GM15510 (cell line): ENCODE data around the gene ZBED1.

Experiments used
- POLR2A ChIP-seq: IDR thresholded peaks from 3 replicates; pipeline ENCODE4 v1.6.1; 2011; ENCODE audit warnings: borderline replicate concordance; ENCODE audit not compliant: insufficient read length; ENCODE audit errors: extremely low read depth

Gene ZBED1

DNA sequence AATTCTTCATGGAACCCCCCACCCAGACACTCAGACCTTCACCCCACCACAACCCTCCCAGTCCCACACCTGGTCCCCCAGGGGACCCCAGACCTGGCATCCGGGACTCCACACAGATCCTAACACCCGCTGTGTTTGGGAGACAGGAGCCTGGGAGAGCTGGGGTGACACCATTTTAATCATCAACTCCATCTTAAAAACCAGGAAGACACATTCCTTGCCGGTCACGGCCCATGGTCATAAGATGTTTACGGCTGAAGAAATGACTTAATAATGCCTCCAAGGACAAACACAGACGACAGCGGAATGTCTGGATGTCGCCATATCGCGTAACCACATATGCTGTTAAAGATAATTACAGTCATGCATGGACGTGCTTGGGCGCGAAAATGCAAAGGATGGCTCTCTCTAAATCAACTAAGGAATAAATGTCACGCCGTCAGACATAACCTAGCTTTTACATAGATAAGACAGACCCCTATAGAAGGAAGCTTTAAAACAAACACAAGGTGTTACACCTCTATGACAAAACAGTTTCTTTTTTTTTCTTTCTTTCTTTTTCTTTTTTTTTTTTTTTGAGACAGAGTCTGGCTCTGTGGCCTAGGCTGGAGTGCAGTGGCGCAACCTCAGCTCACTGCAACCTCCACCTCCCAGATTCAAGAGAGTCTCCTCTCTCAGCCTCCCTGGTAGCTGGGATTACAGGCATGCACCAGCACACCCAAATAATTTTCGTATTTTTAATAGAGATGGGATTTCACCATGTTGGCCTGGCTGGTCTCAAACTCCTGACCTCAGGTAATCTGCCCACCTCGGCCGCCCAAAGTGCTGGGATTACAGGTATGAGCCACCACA, 2.1 kb upstream of the ZBED1 start:
- TF ChIP-seq POLR2A, result no peak

DNA sequence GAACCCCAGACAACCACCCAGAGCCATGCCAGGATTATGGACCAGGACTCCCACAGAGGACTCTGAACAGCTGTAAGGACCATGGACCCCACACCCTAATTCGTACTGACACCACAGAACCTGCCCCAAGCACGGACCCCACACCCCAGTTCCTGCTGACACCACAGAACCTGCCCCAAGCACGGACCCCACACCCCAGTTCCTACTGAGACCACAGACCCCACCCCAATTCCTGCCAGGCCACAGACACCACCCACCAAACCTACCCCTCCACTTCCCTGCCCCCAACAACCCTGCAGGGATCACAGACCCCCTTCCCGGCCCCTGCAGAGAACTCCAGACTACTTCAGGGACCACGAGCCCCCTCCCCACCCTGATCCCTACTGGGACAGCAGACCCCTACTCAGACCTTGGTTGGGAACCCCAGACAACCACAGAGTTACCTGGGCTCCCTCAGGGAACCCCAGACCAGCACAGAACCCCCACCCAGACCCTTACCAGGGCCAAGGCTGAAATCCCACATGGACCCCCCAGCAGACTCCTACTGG, 1.4 kb upstream of the ZBED1 start:
- TF ChIP-seq POLR2A, result no peak

DNA sequence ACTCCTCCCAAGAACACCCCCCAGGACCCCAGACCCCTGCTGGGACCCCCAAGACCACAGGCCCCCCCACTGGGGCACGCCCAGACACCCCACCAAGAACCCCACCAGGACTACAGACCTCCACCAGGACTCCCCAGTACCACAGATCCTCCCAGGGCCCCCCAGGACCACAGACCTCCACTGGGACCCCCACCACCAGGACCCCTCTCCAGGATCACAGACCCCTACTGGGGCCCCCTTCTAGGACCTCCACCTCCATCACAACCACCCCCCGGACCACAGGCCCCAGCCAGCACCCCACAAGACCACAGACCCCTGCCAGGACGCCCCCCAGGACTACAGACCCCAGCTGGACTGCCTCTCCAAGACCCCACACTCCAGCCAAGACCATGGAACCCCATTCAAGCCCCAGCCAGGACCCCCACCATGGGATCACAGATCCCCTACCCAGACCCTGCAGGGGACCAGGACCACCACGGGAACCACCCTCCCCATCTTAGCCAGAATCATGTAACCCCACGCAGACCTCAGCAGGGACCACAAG, 855 bp upstream of the ZBED1 start:
- TF ChIP-seq POLR2A, result no peak

DNA sequence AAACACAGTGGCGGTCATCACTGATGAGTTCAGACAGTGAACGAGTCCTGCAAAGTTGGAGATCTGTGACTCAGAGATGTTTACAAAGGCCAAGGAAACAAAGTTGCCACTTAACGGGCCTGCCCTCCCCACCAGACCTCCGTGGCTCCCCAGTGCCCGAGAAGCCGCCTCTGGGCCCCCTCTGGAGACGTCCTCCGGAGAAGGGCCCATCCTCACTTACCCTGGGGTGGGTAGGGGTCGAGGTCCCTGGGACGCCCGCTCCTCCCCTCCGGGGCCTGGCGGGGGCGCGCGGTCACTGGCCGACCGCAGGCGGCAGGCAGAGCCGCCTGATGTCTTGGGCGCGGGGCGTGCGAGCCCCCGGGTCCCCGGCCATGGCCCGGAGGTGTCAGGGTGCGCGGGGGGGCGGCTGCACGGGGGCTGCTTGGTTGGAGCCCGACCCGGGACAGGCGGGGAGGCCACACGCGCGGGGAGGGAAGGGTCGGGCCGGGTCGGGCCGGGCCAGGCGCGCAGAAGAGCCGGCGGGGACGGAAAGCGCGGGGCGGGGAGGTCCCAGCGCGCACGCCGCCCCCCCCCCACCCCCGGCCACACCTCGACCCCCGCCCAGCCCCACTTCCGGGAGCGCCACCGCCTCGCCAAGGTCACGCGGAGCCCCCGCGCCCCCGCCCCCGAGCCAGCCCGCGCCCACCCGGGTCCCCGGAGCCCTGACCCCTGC, 529 bp downstream of the ZBED1 start:
- TF ChIP-seq POLR2A, result no peak

DNA sequence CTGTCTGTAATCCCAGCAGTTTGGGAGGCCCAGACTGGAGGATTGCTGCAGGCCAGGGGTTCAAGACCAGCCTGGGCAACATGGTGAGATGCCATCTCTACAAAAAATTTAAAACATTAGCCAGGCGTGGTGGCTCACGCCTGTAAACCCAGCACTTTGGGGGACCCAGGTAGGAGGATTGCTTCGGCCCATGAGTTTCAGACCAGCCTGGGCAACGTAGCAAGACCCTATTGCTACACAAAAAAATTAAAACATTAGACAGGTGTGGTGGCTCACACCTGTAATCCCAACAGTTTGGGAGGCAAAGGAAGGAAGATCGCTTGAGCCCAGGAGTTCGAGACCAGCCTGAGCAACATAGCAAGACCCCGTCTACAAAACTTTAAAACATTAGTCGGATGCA, 1.3 kb downstream of the ZBED1 start:
- no peak for TF ChIP-seq POLR2A

DNA sequence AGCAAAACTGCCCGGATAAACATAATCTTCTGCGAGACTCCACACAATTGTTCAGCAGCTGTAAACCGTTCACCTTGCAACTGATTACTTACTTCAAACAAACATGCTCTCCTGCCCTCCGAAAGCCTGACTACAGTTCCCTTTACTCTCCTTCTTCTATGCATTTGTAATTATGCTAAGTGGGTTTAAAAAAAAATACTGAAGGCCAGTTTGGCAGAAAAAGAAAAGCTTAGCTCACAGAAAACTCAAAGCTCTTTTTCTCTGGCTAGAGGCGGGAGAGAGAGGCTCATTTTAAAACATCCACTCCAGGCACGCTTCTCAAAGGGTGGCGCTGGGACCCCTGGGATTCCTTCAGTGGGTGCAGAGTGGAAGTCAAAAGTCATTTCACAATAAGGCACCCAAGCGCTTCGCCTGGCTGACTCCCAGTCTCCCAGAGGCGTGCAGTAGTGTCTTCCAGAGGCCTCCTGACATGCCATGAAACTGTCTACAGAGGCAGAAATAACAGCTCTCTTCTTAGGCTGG, 1.9 kb downstream of the ZBED1 start:
- TF ChIP-seq POLR2A, result no peak

DNA sequence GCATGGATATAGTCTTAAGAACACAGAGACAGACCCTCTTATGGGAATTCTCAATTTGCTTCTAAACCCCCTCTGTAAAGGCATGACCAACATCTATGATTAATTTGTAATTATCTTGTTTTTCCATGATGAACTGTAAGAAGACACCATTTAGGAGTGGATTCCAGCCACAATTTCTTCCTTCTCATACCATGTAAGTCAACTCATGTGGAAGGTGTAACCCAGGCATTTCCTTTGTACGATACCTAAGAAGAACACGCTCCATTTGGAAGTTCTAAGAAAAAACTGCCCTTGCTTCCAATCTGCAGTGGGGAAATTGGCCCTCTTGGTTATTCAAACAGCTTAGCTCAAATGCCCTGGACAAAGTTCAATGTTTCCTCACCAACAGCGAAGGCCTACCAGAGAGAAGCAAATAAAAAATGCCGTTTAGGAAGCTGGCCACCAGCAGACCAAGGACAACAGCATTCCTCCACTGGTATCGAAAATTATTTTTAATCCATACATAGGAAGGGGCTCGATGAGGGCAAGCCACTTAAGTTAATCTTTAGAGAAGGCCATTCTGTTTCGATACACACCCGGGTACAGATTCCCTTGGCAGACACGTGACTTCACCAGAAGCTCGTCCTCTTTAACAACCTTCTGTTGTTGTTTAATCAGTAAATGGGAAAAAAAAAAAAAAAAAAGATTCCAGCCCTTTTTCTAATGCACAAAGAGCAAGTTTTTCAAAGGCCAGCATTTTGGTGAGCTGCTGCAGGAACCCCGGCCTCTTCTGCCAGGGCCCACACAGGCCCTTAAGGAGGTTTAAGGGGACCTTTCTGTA, 2.6 kb downstream of the ZBED1 start:
- no peak for TF ChIP-seq POLR2A

DNA sequence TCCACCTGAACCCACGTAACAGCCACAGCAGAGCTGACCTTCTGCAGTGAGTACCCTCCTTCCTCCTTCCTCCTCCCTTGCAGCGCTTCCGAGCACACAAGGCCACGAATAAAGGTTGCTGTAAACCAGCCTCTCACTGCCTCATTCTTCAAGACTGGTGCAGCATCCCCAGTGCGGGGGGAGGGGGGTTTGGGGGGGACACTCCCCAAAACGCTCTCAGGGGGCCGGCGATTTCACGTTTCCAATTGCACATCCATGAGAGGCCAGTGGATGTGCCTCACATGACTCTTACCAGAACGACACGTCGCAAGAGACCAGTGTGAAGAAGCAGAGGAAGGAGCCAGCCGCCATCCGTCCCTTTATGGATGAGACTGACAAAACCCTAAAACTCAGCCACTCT, 5.2 kb downstream of the ZBED1 start:
- no peak for TF ChIP-seq POLR2A

DNA sequence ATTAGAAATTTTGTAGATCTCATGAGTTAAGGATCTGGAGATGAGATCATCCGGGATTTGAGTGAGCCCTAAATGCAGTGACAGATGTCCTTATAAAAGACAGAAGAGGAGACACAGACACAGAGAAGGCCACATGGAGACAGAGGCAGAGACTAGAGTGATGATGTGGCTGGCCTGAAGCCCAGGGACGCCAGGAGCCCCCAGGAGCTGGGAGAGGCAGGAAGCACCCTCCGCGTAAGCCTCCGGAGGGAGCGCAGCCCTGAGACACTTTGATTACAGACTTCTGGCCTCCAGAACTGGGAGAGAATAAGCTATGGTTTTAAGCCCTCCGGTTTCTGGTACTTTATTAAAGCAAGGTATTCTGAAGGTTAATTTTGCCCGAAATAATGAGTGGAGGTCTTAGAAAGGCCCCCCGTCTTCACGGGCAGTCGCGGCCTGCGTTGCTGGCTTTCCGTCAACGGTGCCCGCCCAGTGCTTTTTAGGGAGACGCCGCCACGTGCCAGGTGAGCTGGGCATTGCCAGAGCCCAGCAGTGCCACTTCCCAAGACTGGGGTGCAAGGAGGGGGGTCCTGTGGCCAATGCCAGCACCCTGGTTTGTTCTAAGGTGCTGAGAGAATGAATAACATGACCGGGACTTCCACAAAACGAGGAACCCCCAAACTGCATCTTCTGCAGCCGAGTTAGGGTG, 8.1 kb downstream of the ZBED1 start:
- no peak for TF ChIP-seq POLR2A

DNA sequence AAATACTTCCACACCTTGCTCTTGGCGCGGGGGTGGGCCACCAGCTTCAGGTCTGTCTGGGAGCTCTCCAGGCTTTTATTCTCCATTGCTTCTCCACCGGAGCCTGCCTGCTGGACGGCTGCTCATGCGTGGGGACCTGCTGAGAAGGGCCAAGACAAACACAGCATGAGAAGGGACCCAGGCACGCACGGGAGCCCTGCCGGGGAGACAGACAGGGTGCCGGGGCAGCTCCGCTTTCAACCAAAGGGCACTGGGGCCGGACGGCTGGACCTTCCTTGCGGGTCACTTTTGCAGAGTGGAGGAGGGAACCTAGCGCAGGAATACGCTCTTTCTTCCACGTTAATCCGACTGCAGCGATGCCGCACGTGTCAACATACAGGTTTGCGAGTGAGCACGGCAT, 10.1 kb downstream of the ZBED1 start:
- TF ChIP-seq POLR2A, result no peak

DNA sequence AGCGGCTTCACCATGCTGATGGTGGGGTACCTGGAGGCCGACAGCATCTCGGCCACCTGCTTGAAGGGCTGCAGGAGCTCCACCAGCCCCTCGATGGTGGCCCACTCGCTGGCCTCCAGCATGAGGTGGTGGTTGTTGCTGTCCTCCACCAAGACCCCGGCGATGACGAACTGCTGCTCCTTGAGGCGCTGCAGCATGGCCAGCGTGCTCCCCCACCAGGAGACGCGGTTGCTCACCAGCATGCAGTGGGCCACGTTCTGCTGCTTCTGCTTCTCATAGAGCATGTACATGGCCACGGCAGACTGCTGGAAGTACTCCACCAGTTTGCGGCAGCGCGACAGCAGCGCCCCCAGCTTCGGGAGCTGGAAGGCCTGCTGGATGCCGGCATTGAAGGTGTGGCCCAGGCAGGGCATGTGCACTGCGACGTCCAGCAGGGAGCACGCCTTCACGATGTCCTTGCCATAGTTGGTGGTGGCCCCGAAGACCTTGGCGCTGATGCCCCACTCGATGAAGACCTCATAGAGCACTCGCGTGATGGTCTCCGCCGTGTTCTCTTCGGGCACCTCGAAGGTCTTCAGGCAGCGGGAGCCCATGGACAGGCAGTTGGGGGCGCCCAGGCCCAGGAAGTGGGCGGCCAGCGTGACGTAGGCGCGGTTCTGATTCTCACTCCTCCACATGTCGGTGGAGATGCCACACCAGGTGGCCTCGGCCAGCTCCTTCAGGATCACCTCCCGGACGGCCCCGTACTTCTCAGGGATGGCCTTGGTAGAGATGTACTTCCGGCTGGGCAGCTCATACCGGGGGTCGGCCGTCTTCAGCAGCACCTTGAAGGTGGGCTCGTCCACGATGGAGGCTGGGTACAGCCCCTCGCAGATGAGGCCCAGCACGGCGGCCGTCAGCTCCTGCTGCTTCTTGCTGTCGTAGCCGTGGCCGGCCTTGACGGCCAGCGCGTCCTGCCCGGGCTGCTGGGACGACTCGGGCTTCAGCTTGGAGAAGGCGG, 11.0 kb downstream of the ZBED1 start:
- no peak for TF ChIP-seq POLR2A

DNA sequence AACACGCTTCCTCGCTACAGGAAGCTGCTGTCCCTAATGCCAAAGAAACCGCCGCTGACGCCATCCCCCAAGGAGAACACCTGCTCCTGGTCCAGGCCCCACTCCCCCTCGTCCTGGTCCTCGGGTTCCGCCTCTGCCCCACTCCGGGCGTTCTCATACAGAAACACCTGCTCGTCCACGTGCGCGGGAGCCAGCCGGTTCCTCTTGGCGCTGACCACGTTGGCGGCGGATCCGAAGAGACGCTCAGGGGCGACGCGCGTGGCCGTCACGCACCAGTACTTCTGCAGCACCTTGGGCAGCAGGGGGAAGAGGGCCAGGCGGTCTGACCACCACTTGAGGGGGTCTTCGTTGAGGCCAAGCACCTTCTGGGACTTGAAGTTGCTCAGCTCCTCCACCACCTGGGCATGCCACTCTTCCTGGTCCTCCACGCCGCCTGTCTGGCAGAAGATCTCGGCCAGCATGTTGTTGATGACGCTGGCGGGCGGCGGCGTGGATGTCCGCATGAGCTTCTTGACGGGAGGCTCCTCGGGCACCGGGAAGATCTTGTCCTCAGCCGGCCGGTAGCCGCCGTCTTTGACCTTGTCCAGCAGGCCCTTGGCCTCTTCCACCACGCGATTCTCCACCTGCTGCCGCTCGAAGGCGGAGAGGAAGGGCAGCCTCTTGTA, 12.0 kb downstream of the ZBED1 start:
- TF ChIP-seq POLR2A, result no peak
